PC-3 (cell line): ENCODE results near the gene MICALL1. TPM values are rescaled to one million over a fixed set of nuclear protein-coding genes. Genes with fewer than 3 reads are reported as not detected.

ENCODE experiments used
- ATAC-seq: fragments of 200-7000 bp; cut with Tn5 transposase; 2 replicates; pipeline ENCODE4 v1.9.1; 2020; ENCODE audit warnings: mild to moderate bottlenecking, moderate library complexity
- BruUV-seq: library from RNA; stranded (reverse); fragments of 400-500 nt; replicated peaks from 2 replicates; lab custom pipeline; 2021; lab: Mats Ljungman, UMichigan
- CTCF ChIA-PET: fragments of 300-600 bp; sonication (Branson Sonifier 250); formaldehyde crosslinking; loops from one replicate; lab custom pipeline; 2022; ENCODE audit warnings: antibody characterized with exemption; lab: Charles Lee
- POLR2A ChIA-PET: fragments of 300-600 bp; sonication (Branson Sonifier 250); formaldehyde crosslinking; loops from one replicate; lab custom pipeline; 2022; ENCODE audit warnings: antibody characterized with exemption; ENCODE audit not compliant: unreplicated experiment; lab: Charles Lee
- DNase-seq: peaks from one replicate; pipeline ENCODE4 v3.0.0-alpha.2; 2015
- H2AFZ ChIP-seq: fragments of 300-600 bp; sonication (generic); 2 replicates; pipeline ENCODE4 v1.6.0; 2016; ENCODE audit warnings: antibody characterized with exemption, low read length
- H3F3A ChIP-seq: fragments of 300-600 bp; sonication (generic); one replicate; pipeline ENCODE4 v1.6.0; 2017; ENCODE audit warnings: antibody characterized with exemption, low read length, control low read depth, mild to moderate bottlenecking; ENCODE audit not compliant: unreplicated experiment
- H3K27ac ChIP-seq: fragments of 300-600 bp; sonication (generic); 2 replicates; pipeline ENCODE4 v1.5.1; 2016; ENCODE audit warnings: mild to moderate bottlenecking, low read length
- H3K27me3 ChIP-seq: fragments of 300-600 bp; sonication (generic); 2 replicates; pipeline ENCODE4 v1.6.1; 2016; ENCODE audit warnings: low read length, mixed read lengths
- H3K36me3 ChIP-seq: fragments of 300-600 bp; sonication (generic); 2 replicates; pipeline ENCODE4 v1.6.1; 2016; ENCODE audit warnings: low read depth, mixed run types, low read length, mixed read lengths
- H3K4me1 ChIP-seq: fragments of 300-600 bp; sonication (generic); 2 replicates; pipeline ENCODE4 v1.5.1; 2016; ENCODE audit warnings: low read length; ENCODE audit not compliant: insufficient read depth
- H3K4me2 ChIP-seq: fragments of 300-600 bp; sonication (generic); 2 replicates; pipeline ENCODE4 v1.6.0; 2016; ENCODE audit warnings: low read length
- H3K4me3 ChIP-seq: fragments of 300-600 bp; sonication (generic); 2 replicates; pipeline ENCODE4 v1.5.1; 2016; ENCODE audit warnings: mild to moderate bottlenecking, low read length, mixed read lengths
- H3K79me2 ChIP-seq: fragments of 300-600 bp; sonication (generic); 2 replicates; pipeline ENCODE4 v1.6.1; 2017; ENCODE audit warnings: low read length, mixed read lengths
- H3K9ac ChIP-seq: fragments of 300-600 bp; sonication (generic); 2 replicates; pipeline ENCODE4 v1.6.0; 2016; ENCODE audit warnings: mild to moderate bottlenecking, low read length
- H3K9me2 ChIP-seq: fragments of 300-600 bp; sonication (generic); replicated peaks from 2 replicates; pipeline ENCODE4 v1.6.1; 2016; ENCODE audit warnings: mixed run types, low read length, mixed read lengths
- H3K9me3 ChIP-seq: fragments of 300-600 bp; sonication (generic); 2 replicates; pipeline ENCODE4 v1.6.1; 2016; ENCODE audit warnings: low read length, mixed read lengths
- H4K20me1 ChIP-seq: fragments of 300-600 bp; sonication (generic); 2 replicates; pipeline ENCODE4 v1.6.1; 2016; ENCODE audit warnings: low read length, mixed read lengths
- EZH2 ChIP-seq: fragments of 300-600 bp; sonication (generic); IDR thresholded peaks from one replicate; pipeline ENCODE4 v1.6.1; 2017; ENCODE audit warnings: antibody characterized with exemption, mild to moderate bottlenecking, low read length; ENCODE audit not compliant: unreplicated experiment
- EZH2phosphoT487 ChIP-seq: fragments of 300-600 bp; sonication (generic); IDR thresholded peaks from 2 replicates; pipeline ENCODE4 v1.6.1; 2018; ENCODE audit warnings: mild to moderate bottlenecking, antibody characterized with exemption, low read length, borderline replicate concordance
- intact Hi-C: fragments of 100-400 bp; cut with micrococcal nuclease; formaldehyde crosslinking; loops from 2 replicates; pipeline ENCODE4 v1.9.0; 2023
- total RNA-seq: library from RNA; depleted of rRNA; stranded (reverse); fragments of >200 nt; gene quantifications from 2 replicates; pipeline ENCODE4 v1.2.3, GENCODE V29; 2014
- TF ChIP-seq, protein P1 (sequence below): fragments of 300-600 bp; sonication (generic); conservative IDR thresholded peaks from 2 replicates; pipeline ENCODE4 v1.5.1; 2017; ENCODE audit warnings: antibody characterized with exemption, low read depth, mild to moderate bottlenecking, low read length

Gene MICALL1
- total RNA-seq, 1 experiment from 2014 or later = 20.1 TPM

- Histone ChIP-seq H3K36me3 (no peaks in the 10 kb centered on the region), H4K20me1 (no peaks in the 10 kb centered on the region), H3K4me3 (no peak overlapping the region), H2AFZ (no peak overlapping the region), H3K79me2 (no peaks in the 10 kb centered on the region), H3K9ac (no peak overlapping the region), H3K9me3 (no peaks in the 10 kb centered on the region), H3K9me2 (no peaks in the 10 kb centered on the region), H3K4me1 (no peaks in the 10 kb centered on the region), H3K27me3 (no peaks in the 10 kb centered on the region), H3K27ac (no peak overlapping the region), H3K4me2 (no peak overlapping the region), H3F3A (no peaks in the 10 kb centered on the region)
- BruUV-seq = no TSS peak
- intact Hi-C loops = no loop called here
- DNase-seq (no peak), ATAC-seq (no peak)
- POLR2A ChIA-PET = interaction anchor here (0.5 kb wide), 1 partner anchor 168 kb away, joined by 3 read pairs; no protein-coding TSS in a partner anchor
- CTCF ChIA-PET = no interaction called here
- TF ChIP-seq EZH2 (no peak), EZH2phosphoT487 (no peak)
- TF ChIP-seq, protein P1, sequence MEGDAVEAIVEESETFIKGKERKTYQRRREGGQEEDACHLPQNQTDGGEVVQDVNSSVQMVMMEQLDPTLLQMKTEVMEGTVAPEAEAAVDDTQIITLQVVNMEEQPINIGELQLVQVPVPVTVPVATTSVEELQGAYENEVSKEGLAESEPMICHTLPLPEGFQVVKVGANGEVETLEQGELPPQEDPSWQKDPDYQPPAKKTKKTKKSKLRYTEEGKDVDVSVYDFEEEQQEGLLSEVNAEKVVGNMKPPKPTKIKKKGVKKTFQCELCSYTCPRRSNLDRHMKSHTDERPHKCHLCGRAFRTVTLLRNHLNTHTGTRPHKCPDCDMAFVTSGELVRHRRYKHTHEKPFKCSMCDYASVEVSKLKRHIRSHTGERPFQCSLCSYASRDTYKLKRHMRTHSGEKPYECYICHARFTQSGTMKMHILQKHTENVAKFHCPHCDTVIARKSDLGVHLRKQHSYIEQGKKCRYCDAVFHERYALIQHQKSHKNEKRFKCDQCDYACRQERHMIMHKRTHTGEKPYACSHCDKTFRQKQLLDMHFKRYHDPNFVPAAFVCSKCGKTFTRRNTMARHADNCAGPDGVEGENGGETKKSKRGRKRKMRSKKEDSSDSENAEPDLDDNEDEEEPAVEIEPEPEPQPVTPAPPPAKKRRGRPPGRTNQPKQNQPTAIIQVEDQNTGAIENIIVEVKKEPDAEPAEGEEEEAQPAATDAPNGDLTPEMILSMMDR = no peak
Observed at GRCh38 chr22:37976547-37976946, 70.5 kb downstream of the MICALL1 start.

DNA sequence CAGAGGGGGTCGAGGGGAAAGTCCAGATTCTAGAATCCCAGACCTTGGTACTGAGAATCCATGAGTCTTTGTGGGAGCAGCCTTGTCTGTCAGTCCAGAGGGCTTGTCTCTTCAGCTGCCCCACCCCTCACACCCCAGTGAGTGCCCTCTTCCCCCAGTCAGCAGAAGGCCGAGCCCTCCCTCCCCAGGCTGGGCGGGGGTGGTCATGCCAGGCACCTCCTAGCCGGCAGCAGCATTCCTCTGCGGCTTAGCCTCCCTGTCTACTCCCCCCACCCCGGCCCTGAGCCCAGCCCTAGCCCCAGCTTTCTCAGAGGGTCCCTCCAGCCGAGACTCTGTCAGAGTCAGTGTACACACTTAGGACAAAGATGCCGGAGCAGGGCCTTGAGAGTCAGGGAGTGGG lies 73.7 kb downstream of the MICALL1 start:
- TF ChIP-seq EZH2 (no peak), EZH2phosphoT487 (no peak)
- TF ChIP-seq, protein P1 = no peak
- no peaks in the 10 kb centered on the region for H4K20me1 ChIP-seq
- no peak for ATAC-seq
- H3K4me1 ChIP-seq = no peaks in the 10 kb centered on the region
- no TSS peak for BruUV-seq
- no peak overlapping the region for H2AFZ ChIP-seq
- CTCF ChIA-PET = interaction anchor here (0.6 kb wide), 1 partner anchor 117 kb away, joined by 5 read pairs; no protein-coding TSS in a partner anchor
- H3K4me3 ChIP-seq = no peak overlapping the region
- no peaks in the 10 kb centered on the region for H3K9me2 ChIP-seq
- no peaks in the 10 kb centered on the region for H3K27me3 ChIP-seq
- H3K79me2 ChIP-seq = no peaks in the 10 kb centered on the region
- intact Hi-C loops = no loop called here
- no peaks in the 10 kb centered on the region for H3K9me3 ChIP-seq
- H3K36me3 ChIP-seq = no peaks in the 10 kb centered on the region
- H3F3A ChIP-seq = no peaks in the 10 kb centered on the region
- no peak overlapping the region for H3K4me2 ChIP-seq
- no peak for DNase-seq
- no peak overlapping the region for H3K9ac ChIP-seq
- H3K27ac ChIP-seq = no peak overlapping the region
- POLR2A ChIA-PET = no interaction called here

GRCh38 chr22:37981282-37982011 lies 75.3 kb downstream of the MICALL1 start:
- no TSS peak for BruUV-seq
- Histone ChIP-seq H3K9me3 (no peaks in the 10 kb centered on the region), H3K9me2 (no peaks in the 10 kb centered on the region), H3K27ac (no peak overlapping the region), H3K27me3 (no peaks in the 10 kb centered on the region), H3K9ac (no peak overlapping the region), H3K4me1 (no peaks in the 10 kb centered on the region), H3K4me2 (no peak overlapping the region), H3K4me3 (no peak overlapping the region), H3K36me3 (no peaks in the 10 kb centered on the region), H3F3A (no peaks in the 10 kb centered on the region), H2AFZ (no peak overlapping the region), H4K20me1 (no peaks in the 10 kb centered on the region), H3K79me2 (no peaks in the 10 kb centered on the region)
- intact Hi-C loops = no loop called here
- ATAC-seq (no peak), DNase-seq (no peak)
- ChIA-PET POLR2A (no interaction called here), CTCF (no interaction called here)
- TF ChIP-seq EZH2 (no peak), EZH2phosphoT487 (no peak)
- TF ChIP-seq, protein P1 = no peak
